GM12892 (cell line): ENCODE results near the gene AK9.

Source experiments
- POLR2A ChIP-seq: IDR thresholded peaks from 2 replicates; pipeline ENCODE4 v1.6.1; 2011; ENCODE audit warnings: low read depth, low read length, control low read depth
- TAF1 ChIP-seq: IDR thresholded peaks from 2 replicates; pipeline ENCODE4 v1.6.1; 2011; ENCODE audit warnings: low read depth, mild to moderate bottlenecking, control low read depth, low read length, borderline replicate concordance

GRCh38 chr6:109676724-109677123 lies 14.3 kb downstream of the AK9 start:
- TF ChIP-seq POLR2A, result no peak
- TF ChIP-seq TAF1, result no peak
